HG03571 (cell line): ENCODE data around the gene ABCB4.
"Not testable (repeated sequence)": the region's sequence is repeated elsewhere in the genome, so short reads cannot be mapped to it uniquely, and the experiment has no call there.

Experiments used
- ATAC-seq: cut with Tn5 transposase; IDR thresholded peaks from one replicate; pipeline ENCODE4 v1.9.1; 2021; ENCODE audit not compliant: unreplicated experiment

ABCB4 gene

GRCh38 chr7:87479951-87480350 lies 4.5 kb upstream of the ABCB4 start:
- no peak for ATAC-seq

DNA sequence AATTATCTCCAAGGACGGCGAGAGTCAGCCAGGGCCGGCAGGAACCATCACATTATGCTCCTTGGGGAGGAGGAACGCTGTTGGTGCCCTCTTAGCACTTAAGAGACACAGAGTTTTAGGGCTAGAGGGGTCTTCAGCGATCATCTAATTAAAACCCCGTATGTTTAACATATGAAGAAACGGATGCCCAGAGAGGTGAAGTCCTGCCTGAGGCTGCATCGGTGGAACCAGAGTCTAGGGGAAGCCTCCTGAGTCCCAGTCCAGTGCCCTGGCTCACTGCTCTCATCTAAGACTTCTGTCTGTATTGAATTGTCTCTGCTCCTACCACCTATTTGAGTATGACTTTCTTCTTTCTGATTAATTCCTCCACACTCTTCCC lies 688 bp upstream of the ABCB4 start:
- ATAC-seq, result no peak

GRCh38 chr7:87474533-87475358 lies 734 bp downstream of the ABCB4 start:
- ATAC-seq, result peak; percentile 72

- ATAC-seq, result no peak
Observed at GRCh38 chr7:87473986-87474385, 1.5 kb downstream of the ABCB4 start.

- no peak for ATAC-seq
Observed at GRCh38 chr7:87473192-87473591, 2.3 kb downstream of the ABCB4 start.

- ATAC-seq, result no peak
Observed at GRCh38 chr7:87471473-87471872, 4.0 kb downstream of the ABCB4 start.

DNA sequence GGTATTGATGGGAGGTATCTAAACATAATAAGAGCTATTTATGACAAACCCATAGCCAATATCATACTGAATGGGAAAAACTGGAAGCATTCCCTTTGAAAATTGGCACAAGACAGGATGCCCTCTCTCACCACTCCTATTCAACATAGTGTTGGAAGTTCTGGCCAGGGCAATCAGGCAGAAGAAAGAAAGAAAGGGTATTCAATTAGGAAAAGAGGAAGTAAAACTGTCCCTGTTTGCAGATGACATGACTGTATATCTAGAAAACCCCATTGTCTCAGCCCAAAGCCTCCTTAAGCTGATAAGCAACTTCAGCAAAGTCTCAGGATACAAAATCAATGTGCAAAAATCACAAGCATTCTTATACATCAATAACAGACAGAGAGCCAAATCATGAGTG lies 6.3 kb downstream of the ABCB4 start:
- not testable (repeated sequence) for ATAC-seq

- ATAC-seq, result not testable (repeated sequence)
Observed at GRCh38 chr7:87465534-87465880, 10.0 kb downstream of the ABCB4 start.

DNA sequence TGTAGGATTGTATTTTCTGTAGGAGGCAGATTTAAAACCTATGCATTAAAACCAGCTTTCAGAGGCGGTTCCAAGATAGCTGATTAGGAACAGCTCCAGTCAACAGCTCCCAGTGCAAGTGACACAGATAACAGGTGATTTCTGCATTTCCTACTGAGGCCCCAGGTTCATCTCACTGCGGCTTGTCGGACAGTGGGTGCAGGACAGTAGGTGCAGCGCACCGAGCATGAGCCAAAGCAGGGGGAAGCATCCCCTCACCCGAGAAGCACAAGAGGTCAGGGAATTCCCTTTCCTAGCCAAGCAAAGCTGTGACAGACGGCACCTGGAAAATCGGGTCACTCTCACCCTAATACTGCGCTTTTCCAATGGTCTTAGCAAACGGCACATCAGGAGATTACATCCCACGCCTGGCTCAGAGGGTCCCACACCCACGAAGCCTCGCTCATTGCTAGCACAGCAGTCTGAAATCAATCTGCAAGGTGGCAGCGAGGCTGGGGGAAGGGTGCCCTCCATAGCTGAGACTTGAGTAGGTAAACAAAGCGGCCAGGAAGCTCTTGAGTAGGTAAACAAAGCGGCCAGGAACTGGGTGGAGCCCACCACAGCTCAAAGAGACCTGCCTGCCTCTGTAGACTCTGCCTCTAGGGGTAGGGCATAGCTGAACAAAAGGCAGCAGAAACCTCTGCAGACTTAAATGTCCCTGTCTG lies 10.5 kb downstream of the ABCB4 start:
- ATAC-seq, result not testable (repeated sequence)

- ATAC-seq, result no peak
Observed at GRCh38 chr7:87463982-87464381, 11.5 kb downstream of the ABCB4 start.

GRCh38 chr7:87460444-87460843 lies 15.0 kb downstream of the ABCB4 start:
- ATAC-seq, result not testable (repeated sequence)

GRCh38 chr7:87459941-87460340 lies 15.5 kb downstream of the ABCB4 start:
- no peak for ATAC-seq

- no peak for ATAC-seq
Observed at GRCh38 chr7:87458148-87458547, 17.3 kb downstream of the ABCB4 start.

- ATAC-seq, result no peak
Observed at GRCh38 chr7:87456247-87456646, 19.2 kb downstream of the ABCB4 start.

GRCh38 chr7:87452279-87452678 lies 23.2 kb downstream of the ABCB4 start:
- no peak for ATAC-seq

DNA sequence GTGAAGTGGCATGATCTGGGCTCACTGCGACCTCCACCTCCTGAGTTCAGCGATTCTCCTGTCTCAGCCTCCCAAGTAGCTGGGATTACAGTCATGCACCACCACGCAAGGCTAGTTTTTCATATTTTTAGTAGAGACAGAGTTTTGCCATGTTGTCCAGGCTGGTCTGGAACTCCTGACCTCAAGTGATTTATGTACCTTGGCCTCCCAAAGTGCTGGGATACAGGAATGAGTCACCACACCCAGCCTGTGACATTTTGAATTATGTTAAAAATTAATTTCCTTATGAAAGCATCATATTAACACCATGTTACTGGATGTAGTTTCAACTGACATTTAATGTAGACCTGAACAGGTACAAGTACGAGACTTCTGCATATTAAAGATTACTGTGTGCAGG lies 24.3 kb downstream of the ABCB4 start:
- ATAC-seq, result no peak

DNA sequence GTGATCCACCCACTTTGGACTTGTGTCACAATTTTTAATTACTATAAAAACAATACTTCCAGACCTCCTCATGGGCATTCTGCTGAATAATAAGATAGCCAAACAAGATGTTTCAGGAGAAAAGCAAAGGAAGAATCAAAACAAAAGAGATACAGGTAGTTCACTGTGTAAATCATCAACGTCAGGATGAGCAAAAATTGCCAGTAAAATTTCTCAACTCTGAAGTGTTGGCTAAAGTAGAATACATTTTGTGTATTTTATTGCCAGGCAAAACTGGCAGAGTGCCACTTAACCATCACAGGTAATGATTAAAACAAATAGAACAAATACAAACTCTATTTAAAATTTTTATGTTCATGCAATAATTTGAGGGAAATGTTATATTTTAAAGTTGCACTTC lies 24.8 kb downstream of the ABCB4 start:
- ATAC-seq, result no peak

GRCh38 chr7:87448388-87448787 lies 27.1 kb downstream of the ABCB4 start:
- ATAC-seq, result no peak

GRCh38 chr7:87447116-87447635 lies 28.3 kb downstream of the ABCB4 start:
- no peak for ATAC-seq

DNA sequence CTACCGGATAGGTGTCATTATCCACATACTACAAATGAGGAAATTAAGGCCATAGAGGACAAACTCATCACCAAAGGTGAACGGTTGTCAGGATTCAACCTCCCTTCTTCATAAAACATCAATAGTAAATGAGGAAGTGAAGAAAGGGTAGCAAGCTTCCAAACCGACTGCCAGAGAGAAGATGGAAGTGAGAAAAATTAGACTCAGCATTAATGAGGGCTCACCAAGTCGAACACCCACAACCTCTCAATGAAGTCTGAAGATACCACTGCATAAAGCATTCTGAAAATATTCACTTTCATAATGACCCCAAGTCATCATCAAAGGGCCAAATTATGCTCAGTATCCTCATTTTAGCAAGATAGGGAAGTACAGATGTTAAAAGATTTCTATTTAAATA lies 29.6 kb downstream of the ABCB4 start:
- ATAC-seq, result peak; percentile 95

DNA sequence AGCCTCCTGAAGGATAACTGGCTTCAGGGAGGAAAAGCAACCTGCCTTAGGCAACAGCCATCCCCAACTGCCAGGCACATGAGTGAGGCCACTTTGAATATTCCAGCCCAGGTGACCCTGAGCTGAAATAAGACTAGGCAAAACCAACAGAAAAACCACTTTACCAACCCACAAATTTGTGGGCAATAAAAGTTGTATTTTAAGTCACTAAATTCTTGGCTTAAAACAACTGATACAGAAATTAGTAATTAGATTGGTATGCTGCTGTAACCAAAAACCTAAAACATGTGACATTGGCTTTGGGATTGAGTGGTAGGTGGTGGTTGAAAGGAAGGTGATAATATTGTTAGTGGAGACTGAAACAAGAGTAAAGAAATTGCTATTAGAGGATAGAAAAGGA lies 39.9 kb downstream of the ABCB4 start:
- ATAC-seq, result no peak

DNA sequence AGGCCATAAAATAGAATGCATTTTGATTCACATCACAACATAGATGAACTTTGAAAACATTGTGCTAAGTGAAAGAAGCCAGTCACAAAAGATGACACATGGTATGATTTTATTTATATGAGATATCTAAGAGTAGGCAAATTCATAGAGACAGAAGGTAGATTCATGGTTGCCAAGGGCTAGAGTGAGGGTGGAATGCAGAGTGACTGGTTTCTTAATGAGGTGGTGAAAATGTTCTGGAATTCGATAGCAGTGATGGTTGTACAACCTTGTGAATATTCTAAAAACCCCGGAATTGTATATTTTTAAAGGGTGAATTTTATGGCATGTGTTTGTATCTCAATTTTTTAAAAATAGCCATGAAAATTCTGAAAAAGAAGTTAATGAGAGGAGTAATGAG lies 42.9 kb downstream of the ABCB4 start:
- no peak for ATAC-seq
